HepG2 (cell line): ENCODE measurements around the gene BOLA3. TPM values are rescaled to one million over a fixed set of nuclear protein-coding genes. Genes with fewer than 3 reads are reported as not detected.

ENCODE experiments used
- ATAC-seq: fragments of 200-7000 bp; cut with Tn5 transposase; 3 replicates; pipeline ENCODE4 v1.9.1; 2020; ENCODE audit warnings: mild to moderate bottlenecking, moderate library complexity
- BruUV-seq: library from RNA; stranded (reverse); fragments of 400-500 nt; replicated peaks from 2 replicates; lab custom pipeline; 2021; lab: Mats Ljungman, UMichigan
- CTCF ChIA-PET: fragments of 300-600 bp; formaldehyde crosslinking; extraction: SDS; loops from one replicate; lab custom pipeline; 2021; ENCODE audit warnings: low total read pairs, inconsistent platforms, low intra/inter-chr PET ratio; lab: Yijun Ruan, JAX
- POLR2A ChIA-PET: fragments of 350-600 bp; sonication (Branson Sonifier 250); formaldehyde crosslinking; loops from one replicate; lab custom pipeline; 2020; ENCODE audit warnings: antibody characterized with exemption, inconsistent platforms; lab: Yijun Ruan, JAX
- DNase-seq: peaks from one replicate; pipeline ENCODE4 v3.0.0-alpha.2; 2015; ENCODE audit warnings: low spot score
- FAIRE-seq: peaks from 3 replicates; lab custom pipeline; 2011; peaks lifted over from hg19 to GRCh38; lab: Jason Lieb, UNC
- H2AFZ ChIP-seq: one replicate; pipeline ENCODE4 v1.6.1; 2011; ENCODE audit warnings: low read length, inconsistent platforms
- H3K27ac ChIP-seq: fragments of 300-600 bp; 3 replicates; pipeline ENCODE4 v1.8.0; 2011; ENCODE audit warnings: mixed run types, mild to moderate bottlenecking, mixed read lengths, low read length, inconsistent platforms; ENCODE audit not compliant: insufficient read depth; ENCODE audit errors: extremely low read length
- H3K27me3 ChIP-seq, 2 experiments: fragments of 200-600 bp in 1 of 2; 2 replicates in 1 of 2; 3 replicates in 1 of 2; pipeline versions ENCODE4 v1.6.0 to v1.8.0; 2011; ENCODE audit warnings: low read length in 2 of 2, mild to moderate bottlenecking in 2 of 2, moderate library complexity in 2 of 2, inconsistent platforms in 1 of 2; ENCODE audit not compliant: insufficient read depth in 2 of 2, control insufficient read depth in 1 of 2
- H3K36me3 ChIP-seq, 2 experiments: fragments of 200-600 bp in 1 of 2; replicated peaks in 1 of 2; 2 replicates in 1 of 2; 3 replicates in 1 of 2; pipeline versions ENCODE4 v1.5.1 to v1.8.0; 2011; ENCODE audit warnings: low read length in 2 of 2, inconsistent platforms in 1 of 2; ENCODE audit not compliant: insufficient read depth in 2 of 2, control insufficient read depth in 1 of 2
- H3K4me1 ChIP-seq: 2 replicates; pipeline ENCODE4 v1.5.1; 2012; ENCODE audit warnings: low read length, inconsistent platforms; ENCODE audit not compliant: insufficient read depth
- H3K4me2 ChIP-seq: 2 replicates; pipeline ENCODE4 v1.6.0; 2011; ENCODE audit warnings: low read depth, low read length, inconsistent platforms
- H3K4me3 ChIP-seq, 3 experiments: fragments of 200-600 bp in 1 of 3; sonication (generic), shearing (Covaris generic) in 1 of 3; replicated peaks in 1 of 3; 2 replicates each; pipeline ENCODE4 v1.5.1; 2011 to 2016; ENCODE audit warnings: low read length in 3 of 3, inconsistent platforms in 2 of 3, low read depth in 2 of 3, mild to moderate bottlenecking in 2 of 3, control low read depth in 1 of 3, mixed read lengths in 1 of 3; ENCODE audit not compliant: insufficient read depth in 1 of 3
- H3K79me2 ChIP-seq: one replicate; pipeline ENCODE4 v1.6.1; 2011; ENCODE audit warnings: low read length, inconsistent platforms; ENCODE audit not compliant: insufficient read depth
- H3K9ac ChIP-seq: 2 replicates; pipeline ENCODE4 v1.6.0; 2011; ENCODE audit warnings: mild to moderate bottlenecking, low read depth, low read length, inconsistent platforms; ENCODE audit not compliant: insufficient read depth
- H3K9me3 ChIP-seq: 2 replicates; pipeline ENCODE4 v1.5.1; 2012; ENCODE audit warnings: mild to moderate bottlenecking, low read length
- H4K20me1 ChIP-seq: 2 replicates; pipeline ENCODE4 v1.6.0; 2011; ENCODE audit warnings: inconsistent platforms, mild to moderate bottlenecking, low read length, moderate library complexity; ENCODE audit not compliant: insufficient read depth
- ARHGAP35 ChIP-seq: sonication (generic); formaldehyde crosslinking; IDR thresholded peaks from 2 replicates; pipeline ENCODE4 v1.9.0; 2022; ENCODE audit warnings: mild to moderate bottlenecking, inconsistent platforms, moderate library complexity, missing genetic modification reagents, borderline replicate concordance
- CENPBD1 ChIP-seq: sonication (generic); formaldehyde crosslinking; IDR thresholded peaks from 2 replicates; pipeline ENCODE4 v1.8.0; 2022; ENCODE audit warnings: missing genetic modification reagents, low read depth, mild to moderate bottlenecking, borderline replicate concordance
- DRAP1 ChIP-seq: IDR thresholded peaks from 2 replicates; pipeline ENCODE4 v1.6.1; 2016; ENCODE audit warnings: missing genetic modification reagents, missing compliant biosample characterization
- DZIP1 ChIP-seq: sonication (generic); formaldehyde crosslinking; IDR thresholded peaks from 2 replicates; pipeline ENCODE4 v1.5.0; 2020; ENCODE audit warnings: mild to moderate bottlenecking, missing genetic modification reagents
- HNRNPL ChIP-seq: fragments of 200-400 bp; formaldehyde crosslinking; IDR thresholded peaks from 2 replicates; pipeline ENCODE4 v1.6.1; 2017; ENCODE audit warnings: mild to moderate bottlenecking, low read depth, low read length
- ISX ChIP-seq: sonication (generic); formaldehyde crosslinking; conservative IDR thresholded peaks from 2 replicates; pipeline ENCODE4 v1.5.0; 2020; ENCODE audit warnings: missing genetic modification reagents
- MAFK ChIP-seq, 2 experiments: IDR thresholded peaks in 1 of 2; conservative IDR thresholded peaks in 1 of 2; 2 replicates each; pipeline ENCODE4 v1.6.1; 2011; ENCODE audit warnings: improper control_type of control experiment in 2 of 2, low read length in 2 of 2
- MED1 ChIP-seq: sonication (generic); formaldehyde crosslinking; IDR thresholded peaks from 2 replicates; pipeline ENCODE4 v1.4.0; 2020; ENCODE audit warnings: missing genetic modification reagents
- MYPOP ChIP-seq: sonication (generic); formaldehyde crosslinking; IDR thresholded peaks from 2 replicates; pipeline ENCODE4 v1.8.1; 2023; ENCODE audit warnings: mild to moderate bottlenecking, moderate library complexity, missing genetic modification reagents
- NFYB ChIP-seq: sonication (generic); formaldehyde crosslinking; IDR thresholded peaks from 2 replicates; pipeline ENCODE4 v1.4.0; 2020; ENCODE audit warnings: missing genetic modification reagents
- PCBP1 ChIP-seq: fragments of 200-400 bp; formaldehyde crosslinking; IDR thresholded peaks from 2 replicates; pipeline ENCODE4 v1.6.1; 2017; ENCODE audit warnings: mild to moderate bottlenecking, low read depth, low read length, borderline replicate concordance
- POLR2AphosphoS5 ChIP-seq: IDR thresholded peaks from 2 replicates; pipeline ENCODE4 v1.6.1; 2012; ENCODE audit warnings: low read depth, low read length
- SALL1 ChIP-seq: sonication (generic); formaldehyde crosslinking; IDR thresholded peaks from 2 replicates; pipeline ENCODE4 v1.8.0; 2022; ENCODE audit warnings: mild to moderate bottlenecking, missing genetic modification reagents
- TOPORS ChIP-seq: sonication (generic); formaldehyde crosslinking; IDR thresholded peaks from 2 replicates; pipeline ENCODE4 v1.8.0; 2023; ENCODE audit warnings: mild to moderate bottlenecking, missing genetic modification reagents
- ZFP36L1 ChIP-seq: sonication (generic); formaldehyde crosslinking; IDR thresholded peaks from 2 replicates; pipeline ENCODE4 v1.8.0; 2022; ENCODE audit warnings: mild to moderate bottlenecking, missing genetic modification reagents, moderate library complexity
- ZNF619 ChIP-seq: sonication (generic); formaldehyde crosslinking; IDR thresholded peaks from 2 replicates; pipeline ENCODE4 v1.4.0; 2020; ENCODE audit warnings: mild to moderate bottlenecking, missing genetic modification reagents
- ZNF629 ChIP-seq: sonication (generic); formaldehyde crosslinking; conservative IDR thresholded peaks from 2 replicates; pipeline ENCODE4 v1.5.0; 2020; ENCODE audit warnings: missing genetic modification reagents
- ZNF782 ChIP-seq: sonication (generic); formaldehyde crosslinking; IDR thresholded peaks from 2 replicates; pipeline ENCODE4 v1.4.0; 2020; ENCODE audit warnings: missing genetic modification reagents, mild to moderate bottlenecking, borderline replicate concordance
- WGBS: methylation state at CpG from one replicate; pipeline ENCODE4 v1.1.6; 2017; ENCODE audit warnings: low lambda C conversion rate; 5-methylcytosine and 5-hydroxymethylcytosine counted together
- in situ Hi-C: cut with HindIII; loops from 2 replicates; pipeline ENCODE4 v1.10.0; 2017; ENCODE audit warnings: low pct_unique_long_range_greater_than_20kb; ENCODE audit not compliant: extremely low pct_ligation_motif_present
- intact Hi-C: fragments of 100-400 bp; cut with micrococcal nuclease; formaldehyde crosslinking; loops from one replicate; pipeline ENCODE4 v1.10.0; 2022; ENCODE audit not compliant: unreplicated experiment
- polyA plus RNA-seq, 8 experiments: library from polyadenylated mRNA; depleted of rRNA in 3 of 8; stranded (reverse) in 7 of 8; unstranded in 1 of 8; fragments of >200 nt; fragmentation: Illumina TruSeq in 4 of 8; extraction: Trizol in 4 of 8; gene quantifications; 2 replicates each; pipeline versions ENCODE4 v1.2.1 to v1.2.3, GENCODE V29; 2011 to 2016; ENCODE audit warnings: low read depth in 4 of 8, missing spikeins in 1 of 8, mixed read lengths in 1 of 8; ENCODE audit not compliant: insufficient read depth in 1 of 8
- total RNA-seq, 5 experiments: library from RNA; depleted of rRNA; stranded (reverse); fragments of >200 nt; fragmentation: Illumina TruSeq; extraction: Trizol; gene quantifications; 2 replicates each; pipeline ENCODE4 v1.2.3, GENCODE V29; 2016; ENCODE audit warnings: low read depth in 1 of 5

BOLA3 gene
- total and polyA plus RNA-seq, 2 of the 13 experiments (the other 11 are each of a cell fraction or from before 2014, with no cell fraction given): 89.7 to 170 TPM

GRCh38 chr2:74148457-74149246, 940 bp upstream of the BOLA3 start:
- H3K27me3 ChIP-seq: no peaks in the 10 kb centered on the region; a peak in 1 of 5 replicates
- intact Hi-C loops (loop anchor here (5.0 kb wide), 1 partner anchor 49 kb away; the partner anchor contains the start of gene MTHFD2), in situ Hi-C loops (loop anchor here (25.0 kb wide), 1 partner anchor 311 kb away; the partner anchor contains the start of gene STAMBP)
- H3K4me2 ChIP-seq: peak overlapping the region; percentile 97
- H3K9me3 ChIP-seq: no peaks in the 10 kb centered on the region
- CTCF ChIA-PET: interaction anchor here (1.2 to 1.8 kb wide), 3 partner anchors 28 to 325 kb away, joined by 5 to 10 read pairs (median 8); no protein-coding TSS in a partner anchor
- peak overlapping the region; percentile 78 for H3K9ac ChIP-seq
- peak overlapping the region; percentile 84 to 95 (median 94) for H3K4me3 ChIP-seq
- H4K20me1 ChIP-seq: no peaks in the 10 kb centered on the region
- POLR2A ChIA-PET: interaction anchor here (0.7 to 2.2 kb wide), 6 partner anchors 28 to 411 kb away, joined by 3 to 13 read pairs (median 4); partner anchors contain the start of genes MOB1A, STAMBP and TPRKB
- H3K4me1 ChIP-seq: peaks cover 33% of the 10 kb centered on the region
- ATAC-seq (peak; percentile 32), DNase-seq (no peak), FAIRE-seq (no peak)
- WGBS: 48% methylated on average over 15 of the region's 16 CpGs
- H3K36me3 ChIP-seq: peaks cover 3 to 17% of the 10 kb centered on the region in 2 experiments; a peak in 4 of 5 replicates
- BruUV-seq: TSS peak; percentile 78
- H3K79me2 ChIP-seq: peaks cover 22% of the 10 kb centered on the region
- H2AFZ ChIP-seq: peak overlapping the region; percentile 96
- peak overlapping the region; percentile 67 for H3K27ac ChIP-seq
- TF ChIP-seq SALL1: no peak
- TF ChIP-seq TOPORS (CRISPR knock-in tag): no peak
- no peak for TF ChIP-seq ZNF619 (CRISPR knock-in tag)
- peak; percentile 3; the same call in 1 of the 2 replicates for TF ChIP-seq ZNF782
- TF ChIP-seq ZFP36L1: peak; percentile 5; the same call in 1 of the 2 replicates
- TF ChIP-seq NFYB (CRISPR knock-in tag): peak; percentile 6; the same call in 1 of the 2 replicates
- no peak for TF ChIP-seq MYPOP
- 0 out of 2 replicates have a peak, but pooled peaks have one; percentile 41 for TF ChIP-seq DZIP1 (CRISPR knock-in tag)
- TF ChIP-seq ISX: no peak
- no peak for TF ChIP-seq POLR2AphosphoS5
- no peak for TF ChIP-seq MAFK (conservative IDR thresholded peaks at IDR 0.05 in 1 of 2, IDR thresholded peaks at IDR 0.05 in 1 of 2; ENCODE audit: low read length in 2 of 2)
- no peak for TF ChIP-seq ZNF629 (CRISPR knock-in tag)
- no peak for TF ChIP-seq CENPBD1 (CRISPR knock-in tag)
- TF ChIP-seq PCBP1: no peak
- no peak for TF ChIP-seq HNRNPL
- TF ChIP-seq DRAP1 (CRISPR knock-in tag): no peak; the same call in 1 of the 2 replicates
- TF ChIP-seq MED1: 0 out of 2 replicates have a peak, but pooled peaks have one; percentile 45
- peak; percentile 27; the same call in 1 of the 2 replicates for TF ChIP-seq ARHGAP35 (CRISPR knock-in tag)
